Psoas muscle (tissue), 8 donors: ENCODE measurements around the gene PPP1R9B. TPM values are rescaled to one million over a fixed set of nuclear protein-coding genes. Genes with fewer than 3 reads are reported as not detected.

Experiments used
- ATAC-seq, 4 donors: fragments of 200-7000 bp; cut with Tn5 transposase; one replicate each; pipeline ENCODE4 v1.9.1; 2020; ENCODE audit warnings: moderate library complexity in 3 of 4, mild to moderate bottlenecking in 2 of 4
- DNase-seq, 2 donors: peaks; one replicate each; pipeline ENCODE4 v3.0.0-alpha.2; 2020
- H3K27ac ChIP-seq: fragments of 200-600 bp; one replicate; pipeline ENCODE4 v1.8.0; 2022
- H3K27me3 ChIP-seq, 3 donors: fragments of 200-600 bp in 1 of 3; one replicate each; pipeline versions ENCODE4 v1.6.1 to v1.8.0; 2013 to 2022; ENCODE audit warnings: low read length in 2 of 3, mild to moderate bottlenecking in 2 of 3, moderate library complexity in 1 of 3; ENCODE audit not compliant: insufficient read depth in 3 of 3
- H3K36me3 ChIP-seq, 2 donors: fragments of 200-600 bp in 1 of 2; one replicate each; pipeline versions ENCODE4 v1.6.1 to v1.8.0; 2013 to 2022; ENCODE audit warnings: low read depth in 1 of 2, mild to moderate bottlenecking in 1 of 2, moderate library complexity in 1 of 2; ENCODE audit not compliant: insufficient read depth in 1 of 2
- H3K4me1 ChIP-seq: fragments of 200-600 bp; one replicate; pipeline ENCODE4 v1.8.0; 2022
- H3K4me3 ChIP-seq: fragments of 200-600 bp; one replicate; pipeline ENCODE4 v1.8.0; 2022; ENCODE audit warnings: mild to moderate bottlenecking
- H3K9me3 ChIP-seq: fragments of 200-600 bp; one replicate; pipeline ENCODE4 v1.8.0; 2022
- CTCF ChIP-seq: fragments of 200-600 bp; IDR thresholded peaks from one replicate; pipeline ENCODE4 v1.8.0; 2022; ENCODE audit warnings: antibody characterized with exemption
- WGBS, 3 donors: extraction: QIAGEN DNeasy Blood & Tissue Kit; methylation state at CpG; one replicate each; pipeline versions ENCODE4 v1.1.6 to v1.1.7; 2013; 5-methylcytosine and 5-hydroxymethylcytosine counted together
- intact Hi-C, 2 donors: fragments of 100-400 bp; cut with DNase I; formaldehyde crosslinking; loops; one replicate each; pipeline versions ENCODE4 v1.11.0 to v1.14.2; 2022
- long read RNA-seq, 2 donors: library from polyadenylated mRNA; unstranded; transcript quantifications; one replicate each; pipeline ENCODE4 v2.0.0, GENCODE V29; 2021
- polyA plus RNA-seq, 3 donors: library from polyadenylated mRNA; stranded (reverse); fragments of 200-250 nt; gene quantifications; one replicate each; pipeline ENCODE4 v1.2.3, GENCODE V29; 2013
- total RNA-seq, 4 donors: library from RNA; stranded (reverse); fragmentation: NEBNext Ultra II Directional in 2 of 4; extraction: Animal tissue kit (Norgen Biotek cat#: 25700) in 2 of 4; gene quantifications; one replicate each; pipeline versions ENCODE4 v1.2.1 to v1.2.4, GENCODE V29; 2021 to 2023
- donor health status: healthy with polysubstance abuse.
- donor health status: DM: no; HTN: no; CAD: no; lungs with moderate emphysema.
- donor health status: Bipolar disorder and iron deficiency.
- donor health status: healthy.
- donor health status: DM: yes; HTN: yes; CAD: no.
- donor health status: DM: no; HTN: no; CAD: no.
- donor health status: DM: no; HTN: no; CAD: no.
- donor health status: DM: yes; HTN: yes; CAD: no.

PPP1R9B gene
- 10 to 100 TPM; 15.1 to 26.5 (median 18.4) TPM for total RNA-seq
- 10 to 100 TPM in 2 of 3 donors, 1 to 10 TPM in 1; 7.0 to 11.3 (median 11.0) TPM for polyA plus RNA-seq
- long read RNA-seq, donor 1, full-length matches to known transcripts: 1 of 3 reads
- long read RNA-seq, donor 1, partial matches to known transcripts: 2 of 3 reads
- long read RNA-seq, donor 1, other reads (novel, unspliced or antisense): 0 of 3 reads
- long read RNA-seq, donor 2, full-length matches to known transcripts: 1 of 1 reads
- long read RNA-seq, donor 2, partial matches to known transcripts: 0 of 1 reads
- long read RNA-seq, donor 2, other reads (novel, unspliced or antisense): 0 of 1 reads

- WGBS, 3 donors: 1% methylated on average over 53 to 69 of the region's 69 CpGs
- TF ChIP-seq CTCF: no peak
- Histone ChIP-seq H3K9me3 (no peaks in the 10 kb centered on the region), H3K27ac (peak within 1 kb of the TSS; percentile 83), H3K4me1 (peaks cover 70% of the 10 kb centered on the region), H3K4me3 (peak within 1 kb of the TSS; percentile 84), H3K36me3 (no peaks in the 10 kb centered on the region), H3K27me3 (no peaks in the 10 kb centered on the region)
- intact Hi-C loops: no loop called here
- ATAC-seq (peak in 1 of 4 donors; percentile 5), DNase-seq (no peak)
Measured at GRCh38 chr17:50150354-50151040, at the start of gene PPP1R9B. Gene PPP1R9B, minus strand, starts transcription at chr17:50150677. Its CDS starts 164 bp downstream, at chr17:50150513.

- 3 to 5% (median 5%) methylated on average over 32 to 36 of the region's 36 CpGs for WGBS, 3 donors
- Histone ChIP-seq H3K4me1 (peaks cover 7% of the 10 kb centered on the region), H3K36me3 (peaks cover 0 to 3% of the 10 kb centered on the region in 2 donors), H3K9me3 (no peaks in the 10 kb centered on the region), H3K27ac (no peak overlapping the region), H3K27me3 (peaks cover 0 to 33% (median 0%) of the 10 kb centered on the region in 3 donors), H3K4me3 (peak overlapping the region; percentile 58)
- intact Hi-C loops: loop anchor here (1.0 to 2.0 kb wide), 4 partner anchors 70 to 97 kb away; no protein-coding TSS in a partner anchor
- TF ChIP-seq CTCF: no peak
- ATAC-seq (peak; percentile 66 to 70 (median 70)), DNase-seq (peak; percentile 87)
Measured at GRCh38 chr17:50199803-50200456, 49.5 kb upstream of the PPP1R9B start.

GRCh38 chr17:50199211-50199802 is 48.8 kb upstream of the PPP1R9B start:
- 43 to 49% (median 47%) methylated on average over 37 to 41 of the region's 41 CpGs for WGBS, 3 donors
- Histone ChIP-seq H3K27me3 (peaks cover 0 to 30% (median 0%) of the 10 kb centered on the region in 3 donors), H3K27ac (no peak overlapping the region), H3K9me3 (no peaks in the 10 kb centered on the region), H3K4me1 (peaks cover 7% of the 10 kb centered on the region), H3K4me3 (peak overlapping the region; percentile 58), H3K36me3 (peaks cover 0 to 6% of the 10 kb centered on the region in 2 donors)
- no peak for TF ChIP-seq CTCF
- peak in 1 of 2 donors; percentile 56 for DNase-seq
- intact Hi-C loops: no loop called here
- no peak for ATAC-seq

- Histone ChIP-seq H3K9me3 (no peaks in the 10 kb centered on the region), H3K4me1 (peaks cover 7% of the 10 kb centered on the region), H3K36me3 (peaks cover 0 to 6% of the 10 kb centered on the region in 2 donors), H3K4me3 (no peak overlapping the region), H3K27ac (no peak overlapping the region), H3K27me3 (peaks cover 0 to 25% (median 0%) of the 10 kb centered on the region in 3 donors)
- peak; percentile 58 to 64 for DNase-seq
- peak; percentile 42 for TF ChIP-seq CTCF
- intact Hi-C loops: no loop called here
- no peak for ATAC-seq
- WGBS, 3 donors: 27 to 35% (median 30%) methylated on average over 7 of the region's 7 CpGs
Measured at GRCh38 chr17:50198026-50198669, 47.7 kb upstream of the PPP1R9B start.
